Upper lobe of right lung (tissue), 1 donor: ENCODE data around the gene LBX2. TPM values are rescaled to one million over a fixed set of nuclear protein-coding genes. Genes with fewer than 3 reads are reported as not detected.
A peak's percentile ranks its signal among the peaks of the same experiment; 100 is the strongest.

ENCODE experiments used
- ATAC-seq: fragments of 200-7000 bp; cut with Tn5 transposase; one replicate; pipeline ENCODE4 v1.9.1; 2020; ENCODE audit warnings: mild to moderate bottlenecking, moderate library complexity
- DNase-seq: peaks from one replicate; pipeline ENCODE4 v3.0.0-alpha.2; 2020
- H3K27ac ChIP-seq: fragments of 200-600 bp; one replicate; pipeline ENCODE4 v1.8.0; 2022
- H3K27me3 ChIP-seq: fragments of 200-600 bp; one replicate; pipeline ENCODE4 v1.8.0; 2022; ENCODE audit warnings: mild to moderate bottlenecking
- H3K36me3 ChIP-seq: fragments of 200-600 bp; one replicate; pipeline ENCODE4 v1.8.0; 2022
- H3K4me1 ChIP-seq: fragments of 200-600 bp; one replicate; pipeline ENCODE4 v1.8.0; 2022
- H3K4me3 ChIP-seq: fragments of 200-600 bp; one replicate; pipeline ENCODE4 v1.8.0; 2022; ENCODE audit warnings: mild to moderate bottlenecking
- H3K9me3 ChIP-seq: fragments of 200-600 bp; one replicate; pipeline ENCODE4 v1.8.0; 2022
- intact Hi-C: fragments of 100-400 bp; cut with DNase I; formaldehyde crosslinking; loops from one replicate; pipeline ENCODE4 v1.11.0; 2022
- long read RNA-seq: library from polyadenylated mRNA; unstranded; transcript quantifications from one replicate; pipeline ENCODE4 v2.0.0, GENCODE V29; 2021
- total RNA-seq: library from RNA; stranded (reverse); fragmentation: NEBNext Ultra II Directional; extraction: Animal tissue kit (Norgen Biotek cat#: 25700); gene quantifications from one replicate; pipeline ENCODE4 v1.2.1, GENCODE V29; 2021
- TF ChIP-seq, protein P1 (sequence below): fragments of 200-600 bp; IDR thresholded peaks from one replicate; pipeline ENCODE4 v1.8.0; 2022; ENCODE audit warnings: antibody characterized with exemption
- donor health status: DM: no; HTN: yes; CAD: no; lungs with severe emphysema.

Gene LBX2
- 1.8 TPM for total RNA-seq
- long read RNA-seq, partial matches to known transcripts, result 0 of 2 reads
- long read RNA-seq, other reads (novel, unspliced or antisense), result 2 of 2 reads

DNA sequence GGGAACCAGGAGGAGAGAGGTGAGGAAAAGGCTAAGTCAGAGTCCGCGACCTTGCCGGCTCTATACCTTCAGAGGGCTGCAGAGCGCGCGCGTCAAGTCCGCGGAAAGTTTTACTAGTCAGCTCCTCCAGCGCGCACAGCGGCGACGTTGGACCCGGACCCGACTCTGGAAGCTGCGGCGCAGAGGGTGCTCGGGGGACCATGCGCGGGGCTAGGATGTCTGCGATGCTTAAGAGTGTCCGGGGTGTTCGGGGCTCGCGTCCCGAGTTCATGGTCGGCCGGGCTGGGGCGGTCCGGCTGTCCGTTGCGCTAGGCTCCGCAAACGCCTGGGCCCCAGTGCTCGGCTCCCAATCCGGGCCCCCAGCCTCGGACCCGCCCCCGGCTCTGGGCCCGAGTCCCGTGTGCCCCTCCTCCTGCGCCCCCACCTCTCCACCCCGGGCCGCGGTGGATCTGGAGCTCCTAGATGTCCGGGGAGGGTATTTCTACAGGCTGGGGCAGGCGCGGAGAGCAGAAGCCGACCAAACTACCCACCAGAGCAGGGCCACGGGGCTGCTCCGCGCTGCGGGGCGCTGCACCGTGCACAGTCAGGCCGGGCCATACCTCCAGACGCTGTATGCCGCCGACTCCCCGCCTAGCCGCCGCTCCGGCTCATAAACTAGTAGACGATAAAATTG, at the start of gene LBX2:
TSS of gene LBX2 (minus strand) at position 337 of the 673 bp plus-strand sequence. CDS start at position 271, 66 bp downstream.
- DNase-seq, result no peak
- H3K27ac ChIP-seq, result no peak within 1 kb of the TSS

GRCh38 chr2:74548285-74548899, 49.0 kb upstream of the LBX2 start:
- peaks cover 15% of the 10 kb centered on the region for H3K4me1 ChIP-seq
- no peaks in the 10 kb centered on the region for H3K27me3 ChIP-seq
- TF ChIP-seq, protein P1, sequence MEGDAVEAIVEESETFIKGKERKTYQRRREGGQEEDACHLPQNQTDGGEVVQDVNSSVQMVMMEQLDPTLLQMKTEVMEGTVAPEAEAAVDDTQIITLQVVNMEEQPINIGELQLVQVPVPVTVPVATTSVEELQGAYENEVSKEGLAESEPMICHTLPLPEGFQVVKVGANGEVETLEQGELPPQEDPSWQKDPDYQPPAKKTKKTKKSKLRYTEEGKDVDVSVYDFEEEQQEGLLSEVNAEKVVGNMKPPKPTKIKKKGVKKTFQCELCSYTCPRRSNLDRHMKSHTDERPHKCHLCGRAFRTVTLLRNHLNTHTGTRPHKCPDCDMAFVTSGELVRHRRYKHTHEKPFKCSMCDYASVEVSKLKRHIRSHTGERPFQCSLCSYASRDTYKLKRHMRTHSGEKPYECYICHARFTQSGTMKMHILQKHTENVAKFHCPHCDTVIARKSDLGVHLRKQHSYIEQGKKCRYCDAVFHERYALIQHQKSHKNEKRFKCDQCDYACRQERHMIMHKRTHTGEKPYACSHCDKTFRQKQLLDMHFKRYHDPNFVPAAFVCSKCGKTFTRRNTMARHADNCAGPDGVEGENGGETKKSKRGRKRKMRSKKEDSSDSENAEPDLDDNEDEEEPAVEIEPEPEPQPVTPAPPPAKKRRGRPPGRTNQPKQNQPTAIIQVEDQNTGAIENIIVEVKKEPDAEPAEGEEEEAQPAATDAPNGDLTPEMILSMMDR, result no peak
- DNase-seq, result no peak
- no peak for ATAC-seq
- H3K9me3 ChIP-seq, result no peaks in the 10 kb centered on the region
- intact Hi-C loops, result no loop called here
- no peaks in the 10 kb centered on the region for H3K36me3 ChIP-seq
- peak overlapping the region; percentile 78 for H3K27ac ChIP-seq
- H3K4me3 ChIP-seq, result peak overlapping the region; percentile 73

More for the DNA sequence above, at the start of gene LBX2:
- H3K4me1 ChIP-seq, result peaks cover 39% of the 10 kb centered on the region
- peak within 1 kb of the TSS; percentile 44 for H3K4me3 ChIP-seq
- H3K36me3 ChIP-seq, result no peaks in the 10 kb centered on the region
- peaks cover 41% of the 10 kb centered on the region for H3K27me3 ChIP-seq
- H3K9me3 ChIP-seq, result no peaks in the 10 kb centered on the region
- TF ChIP-seq, protein P1, result no peak
- intact Hi-C loops, result loop anchor here (10.0 kb wide), 1 partner anchor 85 kb away; no protein-coding TSS in a partner anchor
- no peak for ATAC-seq

GRCh38 chr2:74546004-74546403, 46.6 kb upstream of the LBX2 start:
- Histone ChIP-seq H3K27ac (no peak overlapping the region), H3K4me1 (peaks cover 9% of the 10 kb centered on the region), H3K9me3 (no peaks in the 10 kb centered on the region), H3K4me3 (no peak overlapping the region), H3K27me3 (no peaks in the 10 kb centered on the region), H3K36me3 (no peaks in the 10 kb centered on the region)
- TF ChIP-seq, protein P1, result no peak
- intact Hi-C loops, result no loop called here
- DNase-seq (no peak), ATAC-seq (no peak)

DNA sequence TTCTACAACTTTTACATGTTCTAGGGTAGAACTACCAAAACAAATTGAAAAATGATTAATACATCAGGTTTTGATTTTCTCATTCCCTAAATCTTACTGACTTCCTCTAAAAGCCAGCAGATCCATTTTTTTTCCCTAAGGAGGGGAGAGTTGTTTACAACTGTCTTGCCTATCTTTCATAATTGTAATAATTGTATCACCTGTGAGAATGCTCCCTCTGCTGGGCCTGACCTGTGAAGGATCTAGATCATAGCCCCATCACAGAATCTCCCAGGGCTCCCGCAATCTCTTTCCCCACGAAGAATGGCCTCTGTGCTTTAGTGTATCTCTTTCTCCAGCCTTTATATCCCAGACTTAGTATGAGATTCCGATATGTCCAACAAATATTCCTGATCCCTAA, 45.2 kb upstream of the LBX2 start:
- Histone ChIP-seq H3K4me3 (no peak overlapping the region), H3K4me1 (peaks cover 6% of the 10 kb centered on the region), H3K36me3 (no peaks in the 10 kb centered on the region), H3K9me3 (no peaks in the 10 kb centered on the region), H3K27ac (no peak overlapping the region), H3K27me3 (no peaks in the 10 kb centered on the region)
- no peak for ATAC-seq
- intact Hi-C loops, result no loop called here
- TF ChIP-seq, protein P1, result no peak
- DNase-seq, result peak; percentile 9

- Histone ChIP-seq H3K9me3 (no peaks in the 10 kb centered on the region), H3K4me3 (no peak overlapping the region), H3K36me3 (no peaks in the 10 kb centered on the region), H3K27me3 (no peaks in the 10 kb centered on the region), H3K27ac (no peak overlapping the region), H3K4me1 (no peaks in the 10 kb centered on the region)
- ATAC-seq (no peak), DNase-seq (peak; percentile 1)
- intact Hi-C loops, result no loop called here
- TF ChIP-seq, protein P1, result no peak
Observed at GRCh38 chr2:74542978-74543377, 43.6 kb upstream of the LBX2 start.
